ENCODE results near the gene ZBBX. TPM values are rescaled to one million over a fixed set of nuclear protein-coding genes. Genes with fewer than 3 reads are reported as not detected.

Gene ZBBX
- polyA plus RNA-seq, 2 of the 4 experiments (the other 2 are of a cell fraction): 0.05 TPM; not detected in 1

GRCh38 chr3:167330993-167331785, 48.9 kb downstream of the ZBBX start:
- Histone ChIP-seq H3K4me1 (no peaks in the 10 kb centered on the region), H3K4me2 (no peak overlapping the region), H3K9me3 (no peaks in the 10 kb centered on the region), H3K27ac (no peak overlapping the region), H3K4me3 (no peak overlapping the region)
- ChIA-PET POLR2A (no interaction called here), CTCF (no interaction called here)
- no peak for FAIRE-seq
- no peak for TF ChIP-seq NFE2L2 (conservative IDR thresholded peaks at IDR 0.05; ENCODE audit: low read length)
- ATAC-seq: no peak
- WGBS (ENCODE audit: missing lambda C conversion rate): 20% methylated on average over 5 of the region's 5 CpGs
- no peak for DNase-seq (ENCODE audit: low read depth in 1 of 2, low spot score in 1 of 2)

DNA sequence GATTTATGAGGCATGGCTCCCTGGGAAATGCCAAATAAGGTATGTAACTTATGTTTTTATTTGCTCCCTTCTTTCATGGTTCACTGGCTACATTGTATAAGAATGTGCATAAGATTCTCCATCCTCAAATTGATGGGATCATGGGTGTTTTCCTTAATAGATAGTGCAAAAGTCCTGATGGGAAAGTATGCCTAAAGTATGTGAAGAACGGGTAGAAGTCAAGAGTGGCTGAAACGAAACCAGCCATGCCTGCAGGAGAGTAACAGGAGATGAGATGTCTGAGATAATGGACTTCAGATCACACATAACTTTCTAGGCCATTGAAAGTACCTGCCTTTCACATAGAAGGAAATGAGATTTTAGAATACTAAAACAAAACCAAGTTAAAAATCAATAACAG, 56.5 kb downstream of the ZBBX start:
- Histone ChIP-seq H3K4me2 (no peak overlapping the region), H3K27ac (no peak overlapping the region), H3K4me3 (no peak overlapping the region), H3K9me3 (no peaks in the 10 kb centered on the region), H3K4me1 (no peaks in the 10 kb centered on the region)
- ATAC-seq (no peak), FAIRE-seq (no peak), DNase-seq (ENCODE audit: low read depth in 1 of 2, low spot score in 1 of 2) (no peak)
- ChIA-PET CTCF (no interaction called here), POLR2A (no interaction called here)
- 21% methylated on average over 2 of the region's 2 CpGs for WGBS (ENCODE audit: missing lambda C conversion rate)
- TF ChIP-seq FOXS1 (CRISPR knock-in tag; IDR thresholded peaks at IDR 0.05): no peak
- no peak for TF ChIP-seq GATA3 (IDR thresholded peaks at IDR 0.05; ENCODE audit: borderline replicate concordance)
- TF ChIP-seq ZNF302 (CRISPR knock-in tag; IDR thresholded peaks at IDR 0.05): no peak

- Histone ChIP-seq H3K4me1 (no peaks in the 10 kb centered on the region), H3K27ac (no peak overlapping the region), H3K4me3 (no peak overlapping the region), H3K4me2 (no peak overlapping the region), H3K9me3 (no peaks in the 10 kb centered on the region)
- WGBS (ENCODE audit: missing lambda C conversion rate): 37% methylated on average over 2 of the region's 2 CpGs
- ChIA-PET CTCF (no interaction called here), POLR2A (no interaction called here)
- DNase-seq (ENCODE audit: low read depth in 1 of 2, low spot score in 1 of 2) (no peak), ATAC-seq (no peak), FAIRE-seq (no peak)
- no peak for TF ChIP-seq TP53 (CRISPR knock-in tag; IDR thresholded peaks at IDR 0.05)
- TF ChIP-seq MAFK (IDR thresholded peaks at IDR 0.05; ENCODE audit: partially characterized antibody): no peak
- TF ChIP-seq, protein P1, sequence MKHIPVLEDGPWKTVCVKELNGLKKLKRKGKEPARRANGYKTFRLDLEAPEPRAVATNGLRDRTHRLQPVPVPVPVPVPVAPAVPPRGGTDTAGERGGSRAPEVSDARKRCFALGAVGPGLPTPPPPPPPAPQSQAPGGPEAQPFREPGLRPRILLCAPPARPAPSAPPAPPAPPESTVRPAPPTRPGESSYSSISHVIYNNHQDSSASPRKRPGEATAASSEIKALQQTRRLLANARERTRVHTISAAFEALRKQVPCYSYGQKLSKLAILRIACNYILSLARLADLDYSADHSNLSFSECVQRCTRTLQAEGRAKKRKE (CRISPR knock-in tag; IDR thresholded peaks at IDR 0.05; ENCODE audit: low read depth): no peak
- no peak for TF ChIP-seq HOXB5 (CRISPR knock-in tag; IDR thresholded peaks at IDR 0.05)
- no peak for TF ChIP-seq FOSB (CRISPR knock-in tag; IDR thresholded peaks at IDR 0.05)
- no peak for TF ChIP-seq HDAC2 (IDR thresholded peaks at IDR 0.05)
- no peak for TF ChIP-seq MYC (IDR thresholded peaks at IDR 0.05; ENCODE audit: borderline replicate concordance, low read length)
- TF ChIP-seq ZFP36 (IDR thresholded peaks at IDR 0.05; ENCODE audit: borderline replicate concordance, partially characterized antibody): no peak
- no peak for TF ChIP-seq HEYL (CRISPR knock-in tag; IDR thresholded peaks at IDR 0.05)
- TF ChIP-seq RFX5 (IDR thresholded peaks at IDR 0.05): no peak
Measured at GRCh38 chr3:167318996-167319615, 61.0 kb downstream of the ZBBX start.

- no peak for TF ChIP-seq SMC3 (IDR thresholded peaks at IDR 0.05)
- H3K4me3 ChIP-seq: no peak overlapping the region
- ATAC-seq: no peak
- POLR2A ChIA-PET: no interaction called here
- no peak overlapping the region for H3K4me2 ChIP-seq
- H3K9me3 ChIP-seq: no peaks in the 10 kb centered on the region
- no peaks in the 10 kb centered on the region for H3K4me1 ChIP-seq
- no peak overlapping the region for H3K27ac ChIP-seq
- 13% methylated on average over 2 of the region's 2 CpGs for WGBS (ENCODE audit: missing lambda C conversion rate)
- CTCF ChIA-PET: no interaction called here
- no peak for FAIRE-seq
- DNase-seq (ENCODE audit: low read depth in 1 of 2, low spot score in 1 of 2): no peak
Measured at GRCh38 chr3:167318306-167318705, 61.8 kb downstream of the ZBBX start.

DNA sequence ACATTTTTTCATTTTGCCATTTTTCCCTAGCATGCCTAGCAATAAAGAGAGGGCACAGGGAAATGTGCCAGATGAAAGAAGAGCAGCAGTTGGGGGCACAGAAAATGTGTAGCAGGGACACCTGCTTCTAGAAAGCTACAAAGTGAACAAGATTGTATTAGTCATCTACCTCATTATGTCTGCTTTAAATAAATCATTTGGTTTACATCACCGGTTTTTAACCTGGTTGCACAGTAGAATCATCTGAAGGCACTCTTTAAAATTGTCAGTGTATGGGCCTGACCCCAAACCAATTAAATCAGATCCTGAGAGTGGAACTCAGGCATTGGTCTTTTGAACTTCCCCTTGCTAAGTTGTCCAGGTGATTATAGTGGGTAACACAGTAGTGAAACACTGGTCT, 73.8 kb downstream of the ZBBX start:
- CTCF ChIA-PET: no interaction called here
- ATAC-seq (no peak), DNase-seq (ENCODE audit: low read depth in 1 of 2, low spot score in 1 of 2) (no peak), FAIRE-seq (no peak)
- no peak for TF ChIP-seq EP300 (IDR thresholded peaks at IDR 0.05)
- TF ChIP-seq MYC (IDR thresholded peaks at IDR 0.05; ENCODE audit: borderline replicate concordance, low read length): no peak
- no peak for TF ChIP-seq CBX2 (IDR thresholded peaks at IDR 0.05; ENCODE audit: borderline replicate concordance, low read depth)
- TF ChIP-seq HDAC2 (IDR thresholded peaks at IDR 0.05): no peak
- no peak for TF ChIP-seq BCL3 (IDR thresholded peaks at IDR 0.05)
- no peak for TF ChIP-seq NR3C1 (IDR thresholded peaks at IDR 0.05)
- Histone ChIP-seq H3K4me1 (no peaks in the 10 kb centered on the region), H3K4me3 (no peak overlapping the region), H3K4me2 (no peak overlapping the region), H3K27ac (no peak overlapping the region), H3K9me3 (no peaks in the 10 kb centered on the region)
- POLR2A ChIA-PET: no interaction called here
- WGBS (ENCODE audit: missing lambda C conversion rate): 15% methylated on average over 1 of the region's 1 CpG

Measured in A549 (cell line).